Stimulated activated naive CD4-positive, alpha-beta T cell treated with Interleukin-2 at 50 U/mL for 16 hours (primary cell): ENCODE measurements around the gene ALKBH6.
"Not testable (repeated sequence)": the region's sequence is repeated elsewhere in the genome, so short reads cannot be mapped to it uniquely, and the experiment has no call there.

Source experiments
- DNase-seq: peaks from one replicate; lab custom pipeline; 2025; lab: John Stamatoyannopoulos, UW

Gene ALKBH6

GRCh38 chr19:35992907-35993765 lies 20.9 kb downstream of the ALKBH6 start:
- no peak for DNase-seq

GRCh38 chr19:35991731-35992450 lies 22.1 kb downstream of the ALKBH6 start:
- DNase-seq = no peak

DNA sequence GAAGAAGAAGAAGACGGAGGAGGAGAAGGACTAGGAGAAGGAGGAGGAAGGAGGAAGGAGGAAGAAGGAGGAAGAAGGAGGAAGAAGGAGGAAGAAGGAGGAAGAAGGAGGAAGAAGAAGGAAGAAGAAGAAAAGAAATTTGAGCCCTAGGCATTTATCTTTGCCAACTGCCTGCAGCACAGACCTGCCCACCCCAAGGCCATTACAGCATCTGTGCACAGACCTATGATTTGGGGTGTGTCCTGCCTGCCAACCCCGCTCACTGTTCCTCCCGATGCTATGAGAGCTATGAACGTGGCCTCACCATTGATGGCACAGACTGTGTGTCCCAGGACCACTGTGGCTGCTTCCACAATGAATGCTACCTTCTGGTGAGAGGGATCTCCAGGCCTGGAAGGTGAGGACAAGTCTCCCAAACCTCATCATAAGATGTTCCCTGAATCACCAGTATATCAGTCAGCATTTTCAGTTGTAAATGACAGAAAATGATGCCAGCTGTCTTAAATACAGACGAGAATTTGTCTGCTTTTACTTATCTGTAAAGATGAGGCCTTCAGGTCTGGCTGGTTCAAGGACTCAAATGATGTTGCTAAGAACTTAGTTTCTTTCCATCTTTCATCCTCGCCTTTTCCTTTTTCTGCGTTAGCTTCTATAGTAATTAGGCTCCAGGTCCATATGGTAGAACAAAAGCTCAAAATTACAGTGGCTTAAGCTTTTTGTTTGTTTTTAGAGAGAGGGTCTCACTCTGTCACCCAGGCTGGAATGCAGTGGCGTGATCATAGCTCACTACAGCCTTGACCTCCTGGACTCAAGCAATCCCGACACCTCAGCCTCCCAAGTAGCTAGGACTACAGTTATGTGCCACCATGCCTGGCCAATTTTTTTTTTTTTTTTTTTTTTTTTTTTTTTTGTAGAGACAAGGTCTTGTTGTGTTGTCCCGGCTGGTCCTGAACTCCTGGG lies 23.0 kb downstream of the ALKBH6 start:
- no peak for DNase-seq

DNA sequence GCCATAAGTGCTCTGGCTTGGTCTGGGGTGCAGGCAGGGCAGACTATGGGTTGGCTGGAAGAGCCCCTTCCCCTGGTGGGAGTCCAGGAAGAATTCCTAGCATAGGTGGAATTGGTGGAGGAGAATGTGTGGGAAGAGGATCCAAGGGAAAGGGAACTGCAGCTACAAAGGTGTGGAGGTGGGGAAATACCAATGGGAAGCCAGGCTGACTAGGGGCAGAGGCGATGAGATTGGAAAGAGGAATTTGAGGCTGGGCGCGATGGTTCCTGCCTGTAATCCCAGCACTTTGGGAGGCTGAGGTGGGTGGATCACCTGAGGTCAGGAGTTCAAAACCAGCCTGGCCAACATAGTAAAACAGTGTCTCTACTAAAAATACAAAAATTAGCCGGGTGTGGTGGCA lies 23.9 kb downstream of the ALKBH6 start:
- no peak for DNase-seq

- no peak for DNase-seq
Observed at GRCh38 chr19:35988824-35989223, 25.2 kb downstream of the ALKBH6 start.

GRCh38 chr19:35987571-35987896 lies 26.5 kb downstream of the ALKBH6 start:
- DNase-seq = no peak

DNA sequence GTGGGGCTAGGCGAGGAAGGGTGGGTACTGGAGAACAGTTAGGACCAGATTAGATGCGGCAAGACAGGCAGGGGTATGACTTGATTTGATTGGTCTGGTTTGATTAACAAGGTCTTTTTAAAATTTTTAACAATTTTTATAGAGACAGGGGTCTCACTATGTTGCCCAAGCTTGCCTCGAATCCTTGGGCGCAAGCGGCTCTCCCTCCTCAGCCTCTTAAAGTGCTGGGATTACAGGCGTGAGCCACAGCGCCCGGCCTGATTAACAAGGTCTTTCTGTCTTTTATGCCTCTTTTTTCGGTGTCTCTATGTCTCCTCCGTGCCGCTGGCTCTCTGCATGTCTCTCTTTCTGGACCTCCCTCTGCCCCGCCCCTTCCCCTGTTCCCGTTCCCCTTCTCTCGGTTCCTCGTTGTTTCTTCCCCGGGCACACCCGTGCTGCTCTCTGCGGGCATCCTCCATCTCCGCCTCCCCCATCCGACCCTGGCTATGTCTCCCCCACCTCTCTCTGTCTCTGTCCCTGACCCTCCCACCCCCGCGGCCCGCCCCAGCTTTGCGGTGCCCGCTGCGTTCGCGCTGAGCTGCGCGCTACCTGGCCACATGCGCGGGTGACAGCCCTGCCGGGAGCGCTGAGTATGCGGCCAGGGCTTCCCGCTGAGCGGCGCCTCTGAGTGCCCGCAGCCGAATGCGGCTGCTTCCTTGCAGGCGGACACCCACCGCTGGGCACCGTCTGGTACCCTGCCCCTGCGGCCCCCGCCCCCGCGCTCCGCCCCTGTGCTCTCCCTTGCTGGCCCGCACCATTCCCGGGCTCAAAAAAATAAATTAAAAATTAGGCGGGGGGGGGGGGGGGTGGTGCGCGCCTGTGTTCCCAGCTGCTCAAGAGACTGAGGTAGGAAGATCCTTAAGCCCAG lies 27.1 kb downstream of the ALKBH6 start:
- no peak for DNase-seq

DNA sequence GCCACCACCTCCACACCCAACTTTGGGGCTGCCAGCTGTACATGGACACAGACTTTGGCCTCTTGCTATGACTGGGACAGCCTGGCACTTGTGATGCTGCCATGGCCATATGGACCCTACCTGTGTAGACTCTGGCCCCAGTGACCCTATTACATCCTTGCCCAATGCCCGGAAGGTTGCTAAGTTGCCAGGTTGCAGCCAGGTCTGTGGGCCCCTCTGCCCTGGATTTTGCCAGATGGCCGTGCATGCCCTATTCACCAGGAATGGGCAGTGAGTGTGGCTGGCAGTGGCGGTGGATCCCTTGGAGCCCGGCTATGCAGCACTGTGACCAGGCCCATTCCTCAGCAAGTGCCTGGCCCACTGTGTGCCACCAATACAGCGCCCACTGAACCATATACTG lies 27.9 kb downstream of the ALKBH6 start:
- no peak for DNase-seq

DNA sequence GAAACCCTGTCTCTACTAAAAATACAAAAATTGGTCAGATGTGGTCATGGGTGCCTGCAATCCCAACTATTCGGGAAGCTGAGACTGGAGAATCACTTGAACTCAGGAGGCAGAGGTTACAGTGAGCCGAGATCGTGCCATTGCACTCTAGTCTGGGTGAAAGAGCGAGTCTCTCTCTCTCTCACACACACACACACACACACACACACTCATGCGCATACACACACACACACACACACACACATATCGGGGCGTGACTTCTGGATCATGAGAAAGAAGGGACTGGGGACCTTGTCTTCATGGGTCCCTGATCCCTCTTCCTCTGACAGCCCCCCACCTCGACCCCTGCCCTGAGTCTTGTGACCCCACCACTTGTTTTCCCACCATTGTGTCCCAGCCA lies 30.8 kb downstream of the ALKBH6 start:
- no peak for DNase-seq

GRCh38 chr19:35980997-35981396 lies 33.0 kb downstream of the ALKBH6 start:
- DNase-seq = not testable (repeated sequence)

DNA sequence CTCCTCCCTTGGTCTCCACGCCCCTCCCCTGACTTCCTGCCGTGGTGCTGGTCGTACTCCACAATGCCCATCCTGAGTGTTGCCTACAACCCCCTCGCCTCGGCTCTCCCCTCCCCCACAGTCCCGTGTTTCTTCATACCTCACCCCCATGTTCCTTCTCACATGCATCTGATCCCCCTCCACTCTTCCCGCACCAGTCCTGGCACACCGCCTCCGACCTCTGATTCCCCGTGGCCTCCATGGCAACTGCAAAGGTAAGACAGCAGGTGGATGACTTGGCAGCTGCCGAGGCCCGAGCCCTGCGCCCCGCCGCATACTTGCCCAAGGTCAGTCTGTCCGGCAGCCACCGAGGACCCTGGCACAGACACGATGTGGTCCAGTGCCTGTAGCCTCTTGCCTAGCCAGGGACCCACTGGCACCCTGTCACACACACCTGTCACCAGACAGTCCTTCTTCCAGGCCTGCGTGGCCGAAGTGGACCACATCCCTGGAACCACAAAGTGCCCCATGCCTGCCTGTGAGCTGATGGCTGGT lies 35.1 kb downstream of the ALKBH6 start:
- DNase-seq = no peak

- DNase-seq = no peak
Observed at GRCh38 chr19:35978271-35978670, 35.7 kb downstream of the ALKBH6 start.

GRCh38 chr19:35977446-35978222 lies 36.4 kb downstream of the ALKBH6 start:
- DNase-seq = peak; percentile 5

DNA sequence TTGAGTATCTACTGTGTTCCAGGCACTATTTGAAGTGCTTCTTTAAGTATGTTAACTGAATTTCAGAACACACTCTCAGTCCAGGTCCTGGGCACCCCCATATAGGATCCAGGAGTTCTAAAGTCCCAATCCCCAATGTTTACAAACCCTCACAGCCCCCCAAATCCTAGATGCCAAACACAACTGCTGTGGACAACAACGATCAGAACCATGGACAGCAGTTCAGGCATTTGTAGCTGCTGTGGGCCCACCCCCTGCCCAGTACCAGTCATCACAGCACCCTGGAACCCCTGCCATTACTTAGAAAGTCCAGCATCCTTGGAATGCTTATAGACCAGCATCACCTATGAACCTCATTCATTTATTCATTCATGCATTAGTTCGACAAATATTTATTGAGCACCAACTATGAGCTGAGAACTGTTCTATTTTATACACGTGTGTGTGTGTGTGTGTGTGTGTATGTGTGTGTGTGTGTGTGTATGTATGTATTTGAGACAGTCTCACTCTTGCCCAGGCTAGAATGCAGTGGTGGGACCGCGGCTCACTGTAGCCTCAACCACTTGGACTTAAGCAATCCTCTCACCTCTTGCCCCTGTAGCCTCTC lies 38.3 kb downstream of the ALKBH6 start:
- DNase-seq = no peak

- no peak for DNase-seq
Observed at GRCh38 chr19:35973487-35973886, 40.5 kb downstream of the ALKBH6 start.

- no peak for DNase-seq
Observed at GRCh38 chr19:35966771-35967170, 47.2 kb downstream of the ALKBH6 start.

DNA sequence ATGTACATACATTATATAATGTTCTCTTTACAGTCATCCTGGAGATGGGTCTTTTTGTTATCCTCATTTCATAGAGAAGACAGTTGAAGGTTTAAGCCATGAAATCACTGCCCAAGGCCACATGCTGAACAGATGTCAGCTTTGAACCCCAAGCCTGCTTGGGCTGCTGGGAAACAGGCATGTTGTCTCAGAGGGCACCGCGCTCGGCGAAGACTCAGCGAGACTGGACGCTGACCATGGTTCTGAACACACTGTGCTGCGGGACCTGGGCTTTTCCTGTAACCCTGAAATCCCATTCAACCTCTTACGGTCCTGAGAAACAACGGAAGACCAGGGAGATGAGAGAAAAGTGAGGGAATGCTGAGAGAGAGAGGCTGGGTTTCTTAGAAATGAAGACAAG lies 50.5 kb downstream of the ALKBH6 start:
- no peak for DNase-seq

- DNase-seq = no peak
Observed at GRCh38 chr19:35960432-35960972, 53.5 kb downstream of the ALKBH6 start.

- DNase-seq = no peak
Observed at GRCh38 chr19:35959968-35960320, 54.1 kb downstream of the ALKBH6 start.
